Chondrocyte (in vitro differentiated cells): ENCODE results near the gene NF1. TPM values are rescaled to one million over a fixed set of nuclear protein-coding genes. Genes with fewer than 3 reads are reported as not detected.

Source experiments
- DNase-seq: peaks from one replicate; pipeline ENCODE4 v3.0.0; 2021; ENCODE audit warnings: mixed read lengths, low spot score
- H3K27ac Mint-ChIP-seq: one replicate; pipeline ENCODE4 v1.8.0; 2021; ENCODE audit warnings: mild to moderate bottlenecking, moderate library complexity, mixed read lengths; ENCODE audit not compliant: unreplicated experiment
- H3K27me3 Mint-ChIP-seq: 2 replicates; pipeline ENCODE4 v1.8.0; 2021; ENCODE audit warnings: low read depth, mixed read lengths
- H3K36me3 Mint-ChIP-seq: 2 replicates; pipeline ENCODE4 v1.8.0; 2021; ENCODE audit warnings: low read depth, mixed read lengths
- H3K4me1 Mint-ChIP-seq: 2 replicates; pipeline ENCODE4 v1.8.0; 2021; ENCODE audit warnings: low read depth, mild to moderate bottlenecking, mixed read lengths
- H3K4me3 Mint-ChIP-seq: one replicate; pipeline ENCODE4 v1.8.0; 2021; ENCODE audit warnings: mild to moderate bottlenecking, moderate library complexity, mixed read lengths; ENCODE audit not compliant: unreplicated experiment
- H3K9me3 Mint-ChIP-seq: 2 replicates; pipeline ENCODE4 v1.8.0; 2021; ENCODE audit warnings: low read depth, mixed read lengths
- CTCF ChIP-seq: fragments of 200-600 bp; sonication (generic); IDR thresholded peaks from 2 replicates; pipeline ENCODE4 v1.5.0; 2021; ENCODE audit warnings: antibody characterized with exemption, mild to moderate bottlenecking, moderate library complexity
- total RNA-seq: library from RNA; stranded (reverse); gene quantifications from 3 replicates; pipeline ENCODE4 v1.2.1, GENCODE V29; 2021

NF1 gene
- total RNA-seq, 1 donor from 2014 or later = 48.2 TPM

GRCh38 chr17:31251105-31251969, 156.6 kb downstream of the NF1 start:
- Mint-ChIP-seq H3K27me3 (no peaks in the 10 kb centered on the region), H3K4me1 (peaks cover 43% of the 10 kb centered on the region), H3K27ac (peak overlapping the region; percentile 83), H3K4me3 (no peak overlapping the region), H3K36me3 (no peaks in the 10 kb centered on the region), H3K9me3 (no peaks in the 10 kb centered on the region)
- no peak for TF ChIP-seq CTCF
- no peak for DNase-seq

- TF ChIP-seq CTCF = no peak
- DNase-seq = no peak
- Mint-ChIP-seq H3K27me3 (no peaks in the 10 kb centered on the region), H3K9me3 (no peaks in the 10 kb centered on the region), H3K27ac (no peak overlapping the region), H3K4me1 (peaks cover 43% of the 10 kb centered on the region), H3K36me3 (no peaks in the 10 kb centered on the region), H3K4me3 (no peak overlapping the region)
Observed at GRCh38 chr17:31251970-31252328, 157.2 kb downstream of the NF1 start.

DNA sequence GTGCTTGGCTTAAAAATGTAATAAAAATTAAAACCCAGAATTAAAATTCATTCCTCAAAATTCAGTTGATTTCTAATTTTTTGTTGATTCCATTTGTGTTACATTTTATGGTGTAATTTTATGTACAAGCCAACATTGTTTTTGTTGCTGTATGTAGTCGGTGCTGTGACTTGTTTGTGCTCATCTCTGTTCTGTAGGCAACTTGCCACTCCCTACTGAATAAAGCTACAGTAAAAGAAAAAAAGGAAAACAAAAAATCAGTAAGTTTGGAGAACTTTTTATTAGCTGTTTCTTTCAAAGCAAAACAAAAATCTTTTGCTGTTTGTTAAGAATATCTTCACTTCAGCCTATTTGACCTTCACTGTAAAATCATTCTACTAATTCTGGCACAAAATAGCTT, 158.0 kb downstream of the NF1 start:
- H3K4me3 Mint-ChIP-seq = no peak overlapping the region
- no peak for DNase-seq
- H3K27ac Mint-ChIP-seq = no peak overlapping the region
- no peaks in the 10 kb centered on the region for H3K36me3 Mint-ChIP-seq
- H3K9me3 Mint-ChIP-seq = no peaks in the 10 kb centered on the region
- no peaks in the 10 kb centered on the region for H3K27me3 Mint-ChIP-seq
- peaks cover 43% of the 10 kb centered on the region for H3K4me1 Mint-ChIP-seq
- TF ChIP-seq CTCF = no peak

GRCh38 chr17:31254654-31255053, 159.9 kb downstream of the NF1 start:
- H3K27me3 Mint-ChIP-seq = no peaks in the 10 kb centered on the region
- H3K36me3 Mint-ChIP-seq = no peaks in the 10 kb centered on the region
- no peak for DNase-seq
- no peaks in the 10 kb centered on the region for H3K9me3 Mint-ChIP-seq
- no peak overlapping the region for H3K27ac Mint-ChIP-seq
- no peak overlapping the region for H3K4me3 Mint-ChIP-seq
- H3K4me1 Mint-ChIP-seq = peaks cover 29% of the 10 kb centered on the region
- TF ChIP-seq CTCF = no peak

DNA sequence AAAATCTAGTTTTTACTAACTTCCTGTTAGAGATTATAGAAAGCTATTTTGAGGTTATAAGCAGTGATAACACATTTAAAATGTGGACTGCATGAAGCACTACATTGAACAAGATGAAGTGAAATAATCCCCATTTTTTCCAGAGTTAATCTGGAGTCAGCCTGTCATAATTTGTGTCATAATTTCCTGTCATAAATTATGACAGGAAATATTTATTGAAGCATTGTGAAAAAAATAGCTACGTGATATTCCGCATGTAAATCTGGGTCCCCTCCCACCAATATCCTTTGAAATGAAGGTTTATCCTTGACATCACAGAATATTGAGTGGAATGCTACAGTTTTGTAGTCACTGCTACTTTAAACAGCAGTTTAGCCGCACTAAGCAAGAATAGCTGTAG, 162.2 kb downstream of the NF1 start:
- no peak overlapping the region for H3K27ac Mint-ChIP-seq

More for the DNA sequence above, 162.2 kb downstream of the NF1 start:
- peaks cover 9% of the 10 kb centered on the region for H3K36me3 Mint-ChIP-seq
- H3K27me3 Mint-ChIP-seq = no peaks in the 10 kb centered on the region
- H3K4me1 Mint-ChIP-seq = peaks cover 9% of the 10 kb centered on the region
- no peak for TF ChIP-seq CTCF
- no peaks in the 10 kb centered on the region for H3K9me3 Mint-ChIP-seq
- DNase-seq = no peak
- no peak overlapping the region for H3K4me3 Mint-ChIP-seq
